HepG2 (cell line): Measurements from ENCODE around the gene DERL2. TPM values are rescaled to one million over a fixed set of nuclear protein-coding genes. Genes with fewer than 3 reads are reported as not detected.

ENCODE experiments used
- CBX2 ChIP-seq, 2 experiments: fragments of 200-600 bp in 1 of 2; sonication (generic); formaldehyde crosslinking in 1 of 2; IDR thresholded peaks; 2 replicates each; pipeline versions ENCODE4 v1.7.0 to v1.8.1; 2018 to 2022; ENCODE audit warnings: low read depth in 2 of 2, low read length in 1 of 2, mild to moderate bottlenecking in 1 of 2, missing genetic modification reagents in 1 of 2
- PRDM10 ChIP-seq: sonication (generic); formaldehyde crosslinking; IDR thresholded peaks from 2 replicates; pipeline ENCODE4 v1.4.0; 2020; ENCODE audit warnings: low read depth, missing genetic modification reagents
- PRMT3 ChIP-seq: sonication (generic); formaldehyde crosslinking; IDR thresholded peaks from 2 replicates; pipeline ENCODE4 v1.8.1; 2022; ENCODE audit warnings: low read depth, mild to moderate bottlenecking, moderate library complexity, missing genetic modification reagents, borderline replicate concordance
- RAD21 ChIP-seq: fragments of 450-650 bp; formaldehyde crosslinking; IDR thresholded peaks from 2 replicates; pipeline ENCODE4 v1.5.0; 2020; ENCODE audit warnings: mild to moderate bottlenecking
- UBTF ChIP-seq: sonication (generic); formaldehyde crosslinking; IDR thresholded peaks from 2 replicates; pipeline ENCODE4 v1.4.0; 2020; ENCODE audit warnings: mild to moderate bottlenecking, missing genetic modification reagents
- USF2 ChIP-seq, 2 experiments: sonication (generic) in 1 of 2; formaldehyde crosslinking in 1 of 2; IDR thresholded peaks; 2 replicates each; pipeline versions ENCODE4 v1.5.1 to v1.6.1; 2011 to 2020; ENCODE audit warnings: borderline replicate concordance in 1 of 2, low read depth in 1 of 2, low read length in 1 of 2, mild to moderate bottlenecking in 1 of 2, missing genetic modification reagents in 1 of 2, moderate library complexity in 1 of 2
- ZBED4 ChIP-seq: sonication (generic); formaldehyde crosslinking; IDR thresholded peaks from 2 replicates; pipeline ENCODE4 v1.4.0; 2020; ENCODE audit warnings: missing genetic modification reagents, borderline replicate concordance
- ZBTB7A ChIP-seq: sonication (generic); formaldehyde crosslinking; IDR thresholded peaks from 2 replicates; pipeline ENCODE4 v1.8.0; 2022; ENCODE audit warnings: mild to moderate bottlenecking, missing genetic modification reagents
- ZNF710 ChIP-seq: sonication (generic); formaldehyde crosslinking; IDR thresholded peaks from 2 replicates; pipeline ENCODE4 v1.5.0; 2020; ENCODE audit warnings: mild to moderate bottlenecking, missing genetic modification reagents, borderline replicate concordance
- ZNF879 ChIP-seq: sonication (generic); formaldehyde crosslinking; IDR thresholded peaks from 2 replicates; pipeline ENCODE4 v1.8.1; 2023; ENCODE audit warnings: missing genetic modification reagents
- polyA plus RNA-seq, 8 experiments: library from polyadenylated mRNA; depleted of rRNA in 3 of 8; stranded (reverse) in 7 of 8; unstranded in 1 of 8; fragments of >200 nt; fragmentation: Illumina TruSeq in 4 of 8; extraction: Trizol in 4 of 8; gene quantifications; 2 replicates each; pipeline versions ENCODE4 v1.2.1 to v1.2.3, GENCODE V29; 2011 to 2016; ENCODE audit warnings: low read depth in 4 of 8, missing spikeins in 1 of 8, mixed read lengths in 1 of 8; ENCODE audit not compliant: insufficient read depth in 1 of 8
- total RNA-seq, 5 experiments: library from RNA; depleted of rRNA; stranded (reverse); fragments of >200 nt; fragmentation: Illumina TruSeq; extraction: Trizol; gene quantifications; 2 replicates each; pipeline ENCODE4 v1.2.3, GENCODE V29; 2016; ENCODE audit warnings: low read depth in 1 of 5

The DERL2 gene
- total and polyA plus RNA-seq, 2 of the 13 experiments (the other 11 are each of a cell fraction or from before 2014, with no cell fraction given) = 59.3 to 65.2 TPM

GRCh38 chr17:5486206-5487124, 487 bp upstream of the DERL2 start, which contains the start of gene MIS12 (continued):
- peak; percentile 35 for TF ChIP-seq PRDM10 (CRISPR knock-in tag)
- no peak for TF ChIP-seq CBX2 (IDR thresholded peaks at IDR 0.05; ENCODE audit: low read depth, low read length)
- TF ChIP-seq CBX2 (CRISPR knock-in tag; IDR thresholded peaks at IDR 0.05; ENCODE audit: low read depth) = no peak
- TF ChIP-seq ZBTB7A (CRISPR knock-in tag) = peak; percentile 58; the same call in 1 of the 2 replicates
- peak; percentile 38; the same call in 1 of the 2 replicates for TF ChIP-seq RAD21 (CRISPR knock-in tag)
- TF ChIP-seq UBTF = peak; percentile 61; the same call in 1 of the 2 replicates
- TF ChIP-seq ZNF710 = peak; percentile 66; the same call in 1 of the 2 replicates
- TF ChIP-seq ZNF879 = 0 out of 2 replicates have a peak, but pooled peaks have one; percentile 38
- 0 out of 2 replicates have a peak, but pooled peaks have one; percentile 15 for TF ChIP-seq PRMT3 (CRISPR knock-in tag)
- TF ChIP-seq USF2 (IDR thresholded peaks at IDR 0.05; ENCODE audit: low read depth, low read length) = no peak
- TF ChIP-seq USF2 (CRISPR knock-in tag; IDR thresholded peaks at IDR 0.05; ENCODE audit: borderline replicate concordance) = no peak; the same call in 1 of the 2 replicates
- peak; percentile 75 for TF ChIP-seq ZBED4 (CRISPR knock-in tag)
